HepG2 (cell line): ENCODE data around the gene UTRN. TPM values are rescaled to one million over a fixed set of nuclear protein-coding genes. Genes with fewer than 3 reads are reported as not detected.

Experiments
- HMG20B ChIP-seq: conservative IDR thresholded peaks from 2 replicates; pipeline ENCODE4 v1.6.1; 2016; ENCODE audit warnings: missing genetic modification reagents, missing compliant biosample characterization
- MIER2 ChIP-seq: IDR thresholded peaks from 2 replicates; pipeline ENCODE4 v1.6.1; 2016; ENCODE audit warnings: missing biosample characterization, missing genetic modification reagents
- PAXIP1 ChIP-seq: sonication (generic); formaldehyde crosslinking; conservative IDR thresholded peaks from 2 replicates; pipeline ENCODE4 v1.4.0; 2020; ENCODE audit warnings: mild to moderate bottlenecking, missing genetic modification reagents, moderate library complexity
- SOX13 ChIP-seq, 3 experiments: fragments of 450-650 bp in 1 of 3; sonication (generic) in 1 of 3; formaldehyde crosslinking in 1 of 3; IDR thresholded peaks in 2 of 3; conservative IDR thresholded peaks in 1 of 3; 2 replicates each; pipeline versions ENCODE4 v1.5.0 to v1.6.1; 2016 to 2020; ENCODE audit warnings: antibody characterized with exemption in 1 of 3, mild to moderate bottlenecking in 1 of 3, missing compliant biosample characterization in 1 of 3, missing genetic modification reagents in 1 of 3, moderate library complexity in 1 of 3
- ZMYM3 ChIP-seq: sonication (generic); formaldehyde crosslinking; IDR thresholded peaks from 2 replicates; pipeline ENCODE4 v1.5.1; 2020; ENCODE audit warnings: mild to moderate bottlenecking, missing genetic modification reagents
- ZNF138 ChIP-seq: sonication (generic); formaldehyde crosslinking; IDR thresholded peaks from 2 replicates; pipeline ENCODE4 v1.5.0; 2020; ENCODE audit warnings: mild to moderate bottlenecking, low read depth, missing genetic modification reagents
- ZNF609 ChIP-seq: sonication (generic); formaldehyde crosslinking; IDR thresholded peaks from 2 replicates; pipeline ENCODE4 v1.4.0; 2020; ENCODE audit warnings: mild to moderate bottlenecking, missing genetic modification reagents, borderline replicate concordance
- polyA plus RNA-seq, 8 experiments: library from polyadenylated mRNA; depleted of rRNA in 3 of 8; stranded (reverse) in 7 of 8; unstranded in 1 of 8; fragments of >200 nt; fragmentation: Illumina TruSeq in 4 of 8; extraction: Trizol in 4 of 8; gene quantifications; 2 replicates each; pipeline versions ENCODE4 v1.2.1 to v1.2.3, GENCODE V29; 2011 to 2016; ENCODE audit warnings: low read depth in 4 of 8, missing spikeins in 1 of 8, mixed read lengths in 1 of 8; ENCODE audit not compliant: insufficient read depth in 1 of 8
- total RNA-seq, 5 experiments: library from RNA; depleted of rRNA; stranded (reverse); fragments of >200 nt; fragmentation: Illumina TruSeq; extraction: Trizol; gene quantifications; 2 replicates each; pipeline ENCODE4 v1.2.3, GENCODE V29; 2016; ENCODE audit warnings: low read depth in 1 of 5
- TF ChIP-seq, protein P1 (sequence below), 2 experiments: sonication (generic) in 1 of 2; formaldehyde crosslinking in 1 of 2; IDR thresholded peaks; 2 replicates each; pipeline versions ENCODE4 v1.4.0 to v1.6.1; 2016 to 2020; ENCODE audit warnings: borderline replicate concordance in 1 of 2, low read depth in 1 of 2, mild to moderate bottlenecking in 1 of 2, missing genetic modification reagents in 1 of 2
- TF ChIP-seq, protein P2 (sequence below): sonication (generic); formaldehyde crosslinking; IDR thresholded peaks from 2 replicates; pipeline ENCODE4 v1.5.0; 2020; ENCODE audit warnings: mild to moderate bottlenecking, missing genetic modification reagents
- TF ChIP-seq, protein P3 (sequence below): sonication (generic); formaldehyde crosslinking; IDR thresholded peaks from 2 replicates; pipeline ENCODE4 v1.5.1; 2020; ENCODE audit warnings: mild to moderate bottlenecking, moderate library complexity, missing genetic modification reagents

Gene UTRN
- total and polyA plus RNA-seq, 2 of the 13 experiments (the other 11 are each of a cell fraction or from before 2014, with no cell fraction given): 102 to 116 TPM

GRCh38 chr6:144265061-144265357 is 20.1 kb upstream of the UTRN start (continued):
- TF ChIP-seq, protein P1, sequence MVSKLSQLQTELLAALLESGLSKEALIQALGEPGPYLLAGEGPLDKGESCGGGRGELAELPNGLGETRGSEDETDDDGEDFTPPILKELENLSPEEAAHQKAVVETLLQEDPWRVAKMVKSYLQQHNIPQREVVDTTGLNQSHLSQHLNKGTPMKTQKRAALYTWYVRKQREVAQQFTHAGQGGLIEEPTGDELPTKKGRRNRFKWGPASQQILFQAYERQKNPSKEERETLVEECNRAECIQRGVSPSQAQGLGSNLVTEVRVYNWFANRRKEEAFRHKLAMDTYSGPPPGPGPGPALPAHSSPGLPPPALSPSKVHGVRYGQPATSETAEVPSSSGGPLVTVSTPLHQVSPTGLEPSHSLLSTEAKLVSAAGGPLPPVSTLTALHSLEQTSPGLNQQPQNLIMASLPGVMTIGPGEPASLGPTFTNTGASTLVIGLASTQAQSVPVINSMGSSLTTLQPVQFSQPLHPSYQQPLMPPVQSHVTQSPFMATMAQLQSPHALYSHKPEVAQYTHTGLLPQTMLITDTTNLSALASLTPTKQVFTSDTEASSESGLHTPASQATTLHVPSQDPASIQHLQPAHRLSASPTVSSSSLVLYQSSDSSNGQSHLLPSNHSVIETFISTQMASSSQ (IDR thresholded peaks at IDR 0.05; ENCODE audit: low read depth): peak; percentile 88
- TF ChIP-seq, protein P1 (CRISPR knock-in tag; IDR thresholded peaks at IDR 0.05; ENCODE audit: borderline replicate concordance): peak; percentile 67; the same call in 1 of the 2 replicates
- TF ChIP-seq HMG20B (CRISPR knock-in tag) (0 out of 2 replicates have a peak, but pooled peaks have one; percentile 14), MIER2 (CRISPR knock-in tag) (no peak), PAXIP1 (CRISPR knock-in tag) (peak; percentile 72), SOX13 (IDR thresholded peaks at IDR 0.05) (no peak), SOX13 (CRISPR knock-in tag; conservative IDR thresholded peaks at IDR 0.05 in 1 of 2, IDR thresholded peaks at IDR 0.05 in 1 of 2) (peak in 1 of 2 experiments; percentile 50; a peak in 1 of 4 replicates), ZMYM3 (CRISPR knock-in tag) (no peak), ZNF138 (CRISPR knock-in tag) (no peak), ZNF609 (CRISPR knock-in tag) (peak; percentile 43; the same call in 1 of the 2 replicates)
- TF ChIP-seq, protein P2, sequence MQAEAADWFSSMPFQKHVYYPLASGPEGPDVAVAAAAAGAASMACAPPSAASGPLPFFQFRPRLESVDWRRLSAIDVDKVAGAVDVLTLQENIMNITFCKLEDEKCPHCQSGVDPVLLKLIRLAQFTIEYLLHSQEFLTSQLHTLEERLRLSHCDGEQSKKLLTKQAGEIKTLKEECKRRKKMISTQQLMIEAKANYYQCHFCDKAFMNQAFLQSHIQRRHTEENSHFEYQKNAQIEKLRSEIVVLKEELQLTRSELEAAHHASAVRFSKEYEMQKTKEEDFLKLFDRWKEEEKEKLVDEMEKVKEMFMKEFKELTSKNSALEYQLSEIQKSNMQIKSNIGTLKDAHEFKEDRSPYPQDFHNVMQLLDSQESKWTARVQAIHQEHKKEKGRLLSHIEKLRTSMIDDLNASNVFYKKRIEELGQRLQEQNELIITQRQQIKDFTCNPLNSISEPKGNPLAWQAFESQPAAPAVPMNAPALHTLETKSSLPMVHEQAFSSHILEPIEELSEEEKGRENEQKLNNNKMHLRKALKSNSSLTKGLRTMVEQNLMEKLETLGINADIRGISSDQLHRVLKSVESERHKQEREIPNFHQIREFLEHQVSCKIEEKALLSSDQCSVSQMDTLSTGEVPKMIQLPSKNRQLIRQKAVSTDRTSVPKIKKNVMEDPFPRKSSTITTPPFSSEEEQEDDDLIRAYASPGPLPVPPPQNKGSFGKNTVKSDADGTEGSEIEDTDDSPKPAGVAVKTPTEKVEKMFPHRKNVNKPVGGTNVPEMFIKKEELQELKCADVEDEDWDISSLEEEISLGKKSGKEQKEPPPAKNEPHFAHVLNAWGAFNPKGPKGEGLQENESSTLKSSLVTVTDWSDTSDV: no peak
- TF ChIP-seq, protein P3, sequence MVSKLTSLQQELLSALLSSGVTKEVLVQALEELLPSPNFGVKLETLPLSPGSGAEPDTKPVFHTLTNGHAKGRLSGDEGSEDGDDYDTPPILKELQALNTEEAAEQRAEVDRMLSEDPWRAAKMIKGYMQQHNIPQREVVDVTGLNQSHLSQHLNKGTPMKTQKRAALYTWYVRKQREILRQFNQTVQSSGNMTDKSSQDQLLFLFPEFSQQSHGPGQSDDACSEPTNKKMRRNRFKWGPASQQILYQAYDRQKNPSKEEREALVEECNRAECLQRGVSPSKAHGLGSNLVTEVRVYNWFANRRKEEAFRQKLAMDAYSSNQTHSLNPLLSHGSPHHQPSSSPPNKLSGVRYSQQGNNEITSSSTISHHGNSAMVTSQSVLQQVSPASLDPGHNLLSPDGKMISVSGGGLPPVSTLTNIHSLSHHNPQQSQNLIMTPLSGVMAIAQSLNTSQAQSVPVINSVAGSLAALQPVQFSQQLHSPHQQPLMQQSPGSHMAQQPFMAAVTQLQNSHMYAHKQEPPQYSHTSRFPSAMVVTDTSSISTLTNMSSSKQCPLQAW: peak; percentile 67
